HCT116 (cell line): ENCODE measurements around the gene RBM19.

Experiments
- CEBPB ChIP-seq: IDR thresholded peaks from 2 replicates; pipeline ENCODE4 v1.6.1; 2012; ENCODE audit warnings: low read depth
- EGR1 ChIP-seq: IDR thresholded peaks from 2 replicates; pipeline ENCODE4 v1.6.1; 2012; ENCODE audit warnings: low read depth
- EZH2phosphoT487 ChIP-seq: fragments of 200-600 bp; IDR thresholded peaks from 2 replicates; pipeline ENCODE4 v1.6.1; 2018; ENCODE audit warnings: antibody characterized with exemption, borderline replicate concordance
- TF ChIP-seq, protein P1 (sequence below): IDR thresholded peaks from 2 replicates; pipeline ENCODE4 v1.6.1; 2012
- TF ChIP-seq, protein P2 (sequence below), 3 experiments: fragments of 200-600 bp in 1 of 3; sonication (generic) in 1 of 3; IDR thresholded peaks in 2 of 3; conservative IDR thresholded peaks in 1 of 3; 2 replicates each; pipeline ENCODE4 v1.5.1; 2012 to 2017; ENCODE audit warnings: low read depth in 2 of 3, low read length in 2 of 3, antibody characterized with exemption in 1 of 3, borderline replicate concordance in 1 of 3, control low read depth in 1 of 3, mild to moderate bottlenecking in 1 of 3, mixed read lengths in 1 of 3, mixed run types in 1 of 3, moderate library complexity in 1 of 3; ENCODE audit not compliant: insufficient read depth in 1 of 3

DNA sequence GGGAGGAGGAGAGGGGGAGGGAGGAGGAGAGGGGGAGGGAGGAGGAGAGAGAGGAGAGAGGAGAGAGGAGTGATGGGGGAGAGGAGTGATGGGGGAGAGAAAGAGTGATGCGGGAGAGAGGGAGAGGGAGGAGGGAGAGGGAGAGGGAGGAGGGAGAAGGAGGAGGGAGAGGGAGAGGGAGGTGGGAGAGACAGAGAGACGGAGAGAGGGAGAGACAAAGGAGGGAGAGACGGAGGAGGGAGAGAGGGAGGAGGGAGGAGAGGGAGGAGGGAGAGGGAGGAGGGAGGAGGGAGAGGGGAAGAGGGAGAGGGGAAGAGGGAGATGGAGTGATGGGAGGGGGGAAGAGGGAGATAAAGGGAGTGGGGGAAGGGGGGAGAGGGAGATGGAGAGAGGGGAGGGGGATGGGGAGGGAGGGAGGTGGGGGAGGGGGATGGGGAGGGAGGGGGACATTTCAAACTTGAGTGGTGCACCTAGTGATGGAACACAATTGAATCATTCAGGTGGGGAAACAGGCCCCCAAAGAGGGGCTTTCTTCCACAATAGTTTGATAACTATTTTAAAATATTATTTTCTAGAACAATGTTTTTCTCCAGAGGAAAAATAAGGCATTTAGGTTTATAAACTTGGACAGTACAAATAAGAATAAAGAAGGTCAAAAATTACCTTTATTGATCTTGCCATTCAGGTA, 46.8 kb upstream of the RBM19 start:
- TF ChIP-seq, protein P1, sequence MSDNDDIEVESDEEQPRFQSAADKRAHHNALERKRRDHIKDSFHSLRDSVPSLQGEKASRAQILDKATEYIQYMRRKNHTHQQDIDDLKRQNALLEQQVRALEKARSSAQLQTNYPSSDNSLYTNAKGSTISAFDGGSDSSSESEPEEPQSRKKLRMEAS = no peak
- TF ChIP-seq, protein P2, sequence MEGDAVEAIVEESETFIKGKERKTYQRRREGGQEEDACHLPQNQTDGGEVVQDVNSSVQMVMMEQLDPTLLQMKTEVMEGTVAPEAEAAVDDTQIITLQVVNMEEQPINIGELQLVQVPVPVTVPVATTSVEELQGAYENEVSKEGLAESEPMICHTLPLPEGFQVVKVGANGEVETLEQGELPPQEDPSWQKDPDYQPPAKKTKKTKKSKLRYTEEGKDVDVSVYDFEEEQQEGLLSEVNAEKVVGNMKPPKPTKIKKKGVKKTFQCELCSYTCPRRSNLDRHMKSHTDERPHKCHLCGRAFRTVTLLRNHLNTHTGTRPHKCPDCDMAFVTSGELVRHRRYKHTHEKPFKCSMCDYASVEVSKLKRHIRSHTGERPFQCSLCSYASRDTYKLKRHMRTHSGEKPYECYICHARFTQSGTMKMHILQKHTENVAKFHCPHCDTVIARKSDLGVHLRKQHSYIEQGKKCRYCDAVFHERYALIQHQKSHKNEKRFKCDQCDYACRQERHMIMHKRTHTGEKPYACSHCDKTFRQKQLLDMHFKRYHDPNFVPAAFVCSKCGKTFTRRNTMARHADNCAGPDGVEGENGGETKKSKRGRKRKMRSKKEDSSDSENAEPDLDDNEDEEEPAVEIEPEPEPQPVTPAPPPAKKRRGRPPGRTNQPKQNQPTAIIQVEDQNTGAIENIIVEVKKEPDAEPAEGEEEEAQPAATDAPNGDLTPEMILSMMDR (IDR thresholded peaks at IDR 0.05 in 2 of 3, conservative IDR thresholded peaks at IDR 0.05 in 1 of 3; ENCODE audit: borderline replicate concordance in 1 of 3, insufficient read depth in 1 of 3, low read depth in 2 of 3, low read length in 2 of 3) = no peak
- no peak for TF ChIP-seq CEBPB
- no peak for TF ChIP-seq EZH2phosphoT487
- TF ChIP-seq EGR1 = no peak
